Activated gamma-delta T cell treated with Interleukin-2 at 50 U/mL for 16 hours (primary cell): ENCODE measurements around the gene BFAR.
"Not testable (repeated sequence)": the region's sequence is repeated elsewhere in the genome, so short reads cannot be mapped to it uniquely, and the experiment has no call there.

ENCODE experiments used
- DNase-seq: peaks from one replicate; pipeline ENCODE4 v3.0.0-alpha.2; 2020

Gene BFAR

GRCh38 chr16:14636179-14636950 lies 3.6 kb downstream of the BFAR start:
- not testable (repeated sequence) for DNase-seq

DNA sequence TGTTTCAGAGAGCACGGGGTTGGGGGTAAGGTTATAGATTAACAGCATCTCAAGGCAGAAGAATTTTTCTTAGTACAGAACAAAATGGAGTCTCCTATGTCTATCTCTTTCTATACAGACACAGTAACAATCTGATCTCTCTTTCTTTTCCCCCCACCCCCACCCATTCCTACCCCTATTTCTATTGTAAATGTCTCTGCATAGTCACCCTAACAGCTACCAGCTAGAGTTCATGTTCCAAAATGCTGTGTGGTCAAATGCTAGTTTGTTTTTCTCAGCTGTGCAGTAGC lies 4.1 kb downstream of the BFAR start:
- DNase-seq: not testable (repeated sequence)

DNA sequence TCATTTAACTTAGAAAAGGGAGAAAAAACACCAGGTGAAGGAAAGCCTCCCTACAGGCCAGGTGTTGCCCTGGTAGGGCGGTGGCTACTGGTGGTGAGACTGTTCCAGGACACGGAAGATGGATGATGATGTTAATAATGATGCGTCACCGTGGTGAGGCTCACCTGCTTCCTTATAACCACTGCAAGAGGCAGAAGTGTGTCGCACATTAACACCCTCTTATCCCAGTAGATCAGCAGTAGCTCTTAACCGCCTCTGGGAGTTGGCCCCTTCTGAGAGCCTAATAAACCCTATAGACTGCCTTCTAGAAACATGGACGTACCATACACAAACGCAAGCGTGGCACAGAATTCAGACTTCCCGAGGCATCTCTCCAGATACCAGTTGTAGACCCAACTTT lies 7.8 kb downstream of the BFAR start:
- no peak for DNase-seq

GRCh38 chr16:14641206-14641605 lies 8.5 kb downstream of the BFAR start:
- no peak for DNase-seq

- DNase-seq: no peak
These were observed 9.2 kb downstream of the BFAR start for GRCh38 chr16:14641926-14642325.

DNA sequence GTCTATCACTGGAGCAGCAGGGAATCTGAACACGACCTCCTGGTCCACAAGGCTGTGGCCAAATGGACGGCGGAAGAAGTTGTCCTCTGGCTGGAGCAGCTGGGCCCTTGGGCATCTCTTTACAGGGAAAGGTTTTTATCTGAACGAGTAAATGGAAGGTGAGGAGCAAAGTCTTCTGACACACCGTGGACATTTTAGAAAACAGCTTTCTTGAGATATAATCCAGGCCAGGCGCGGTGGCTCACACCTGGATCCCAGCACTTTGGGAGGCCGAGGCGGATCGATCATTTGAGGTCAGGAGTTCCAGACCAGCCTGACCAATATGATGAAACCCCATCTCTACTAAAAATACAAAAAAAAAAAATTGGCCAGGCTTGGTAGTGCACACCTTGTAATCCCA lies 17.1 kb downstream of the BFAR start:
- DNase-seq: no peak

DNA sequence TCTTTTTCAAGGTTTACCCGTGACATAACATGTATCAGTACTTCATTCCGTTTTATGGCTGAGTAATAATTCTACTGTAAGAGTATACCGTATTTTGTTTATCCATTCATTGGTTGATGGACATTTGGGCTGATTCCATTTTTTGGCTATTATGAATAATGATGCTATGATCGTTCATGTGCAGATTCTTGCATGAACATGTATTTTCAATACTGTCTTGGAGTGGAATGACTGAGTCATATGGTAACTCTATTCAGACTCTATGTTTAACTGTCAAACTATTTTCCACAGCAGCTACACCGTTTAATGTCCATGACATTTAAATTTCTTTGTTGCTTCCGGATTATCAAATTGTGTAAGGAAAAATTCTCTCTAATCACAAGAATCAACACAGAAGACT lies 17.9 kb downstream of the BFAR start:
- DNase-seq: no peak

GRCh38 chr16:14652726-14653125 lies 20.0 kb downstream of the BFAR start:
- DNase-seq: no peak

- DNase-seq: no peak
These were observed 25.3 kb downstream of the BFAR start for GRCh38 chr16:14658063-14658462.

DNA sequence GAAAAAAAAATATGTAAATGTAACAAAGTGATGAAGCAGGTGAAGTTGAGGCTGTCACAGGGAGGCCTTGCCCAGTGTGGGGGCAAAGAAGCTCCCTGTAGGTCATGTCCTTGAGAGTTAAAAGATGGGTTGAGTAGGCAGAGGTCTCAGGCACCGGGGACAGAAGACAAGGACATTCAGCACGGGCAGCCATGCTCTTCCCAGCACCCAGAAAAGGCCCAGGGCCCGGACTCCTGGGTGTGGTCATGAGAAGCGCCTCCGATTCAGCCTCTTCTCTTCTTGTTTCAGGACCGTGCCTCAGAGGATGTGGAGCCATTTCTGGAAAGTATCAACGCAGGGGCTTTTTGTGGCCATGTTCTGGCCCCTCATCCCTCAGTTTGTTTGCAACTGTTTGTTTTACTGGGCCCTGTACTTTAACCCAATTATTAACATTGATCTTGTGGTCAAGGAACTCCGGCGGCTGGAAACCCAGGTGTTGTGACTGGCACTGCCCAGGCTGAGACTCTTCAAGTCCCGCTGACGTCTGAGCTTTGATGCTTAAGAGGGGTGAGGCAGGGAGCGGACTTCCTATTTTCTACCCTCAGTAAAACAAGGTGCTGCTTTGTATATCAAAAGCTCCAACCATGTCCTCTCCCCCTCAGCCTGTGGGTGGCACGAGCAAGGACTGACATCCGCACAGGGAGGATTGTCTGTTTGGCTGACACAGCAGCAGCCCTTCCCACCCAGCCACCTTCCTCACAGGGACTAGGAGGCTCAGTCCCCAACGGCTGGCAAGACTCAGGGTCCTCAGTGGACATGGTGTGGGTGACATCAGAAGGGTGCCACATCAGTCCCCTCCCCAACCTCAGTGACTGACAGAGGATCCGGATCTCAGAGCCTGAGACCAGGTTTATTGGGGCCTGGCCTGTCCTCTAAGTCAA lies 34.9 kb downstream of the BFAR start:
- no peak for DNase-seq

DNA sequence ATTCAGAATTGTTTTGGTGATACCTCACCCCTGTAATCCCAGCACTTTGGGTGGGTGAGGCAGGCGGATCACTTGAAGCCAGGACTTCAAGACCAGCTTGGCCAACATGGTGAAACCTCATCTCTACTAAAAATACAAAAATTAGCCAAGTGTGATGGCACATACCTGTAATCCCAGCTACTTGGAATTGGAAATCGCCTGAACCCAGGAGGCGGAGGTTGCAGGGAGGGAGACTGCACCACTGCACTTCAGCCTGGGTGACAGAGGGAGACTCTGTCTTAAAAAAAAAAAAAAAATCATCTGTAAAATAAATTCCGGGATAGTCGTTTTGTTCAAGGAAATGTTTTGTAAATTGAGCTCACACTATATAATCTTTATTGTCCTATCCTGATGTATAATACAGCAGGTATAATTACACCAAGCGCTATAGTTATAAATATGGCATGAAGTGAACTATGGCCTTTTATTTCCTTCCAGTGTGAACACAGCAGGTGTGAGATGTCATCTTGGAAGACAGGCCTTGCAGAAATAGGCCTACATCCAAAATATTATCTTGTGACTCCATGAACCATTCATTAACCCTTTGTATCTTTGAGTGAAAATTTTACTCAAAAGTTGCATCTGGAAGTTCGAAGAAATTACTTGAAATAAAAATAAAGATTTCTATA lies 35.9 kb downstream of the BFAR start:
- DNase-seq: no peak

- no peak for DNase-seq
These were observed 37.0 kb downstream of the BFAR start for GRCh38 chr16:14669776-14670175.

- no peak for DNase-seq
These were observed 39.7 kb downstream of the BFAR start for GRCh38 chr16:14672403-14672971.

DNA sequence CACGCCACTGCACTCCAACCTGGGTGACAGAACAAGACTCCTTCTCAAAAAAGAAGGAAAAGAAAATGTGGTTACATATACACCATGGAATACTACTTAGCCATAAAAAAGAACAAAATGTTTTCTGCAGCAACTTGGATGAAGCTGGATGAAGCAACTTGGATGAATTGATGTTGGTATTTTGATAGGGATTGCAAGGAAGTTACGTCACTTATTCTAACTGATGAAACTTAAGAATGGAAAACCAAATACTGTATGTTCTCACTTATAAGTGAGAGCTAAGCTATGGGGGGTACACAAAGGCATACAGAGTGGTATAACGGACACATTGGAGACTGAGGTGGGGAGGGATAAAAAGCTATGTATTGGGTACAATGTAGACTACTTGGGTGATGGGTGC lies 43.9 kb downstream of the BFAR start:
- DNase-seq: no peak

DNA sequence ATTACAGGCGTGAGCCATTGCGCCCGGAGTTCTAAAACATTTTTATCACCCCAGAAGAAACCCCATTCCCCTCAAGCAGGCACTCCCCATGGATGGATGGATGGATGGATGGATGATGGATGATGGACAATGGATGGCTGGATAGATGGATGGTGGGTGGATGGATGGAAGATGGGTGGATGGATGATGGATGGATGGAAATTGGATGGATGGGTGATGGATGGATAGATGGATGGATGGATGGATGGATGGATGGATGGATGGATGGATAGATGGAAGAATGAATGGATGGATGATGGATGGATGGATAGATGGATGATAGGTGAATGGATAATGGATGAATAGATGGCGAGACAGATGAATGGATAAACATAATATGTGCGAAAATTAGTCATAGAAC lies 44.9 kb downstream of the BFAR start:
- no peak for DNase-seq

DNA sequence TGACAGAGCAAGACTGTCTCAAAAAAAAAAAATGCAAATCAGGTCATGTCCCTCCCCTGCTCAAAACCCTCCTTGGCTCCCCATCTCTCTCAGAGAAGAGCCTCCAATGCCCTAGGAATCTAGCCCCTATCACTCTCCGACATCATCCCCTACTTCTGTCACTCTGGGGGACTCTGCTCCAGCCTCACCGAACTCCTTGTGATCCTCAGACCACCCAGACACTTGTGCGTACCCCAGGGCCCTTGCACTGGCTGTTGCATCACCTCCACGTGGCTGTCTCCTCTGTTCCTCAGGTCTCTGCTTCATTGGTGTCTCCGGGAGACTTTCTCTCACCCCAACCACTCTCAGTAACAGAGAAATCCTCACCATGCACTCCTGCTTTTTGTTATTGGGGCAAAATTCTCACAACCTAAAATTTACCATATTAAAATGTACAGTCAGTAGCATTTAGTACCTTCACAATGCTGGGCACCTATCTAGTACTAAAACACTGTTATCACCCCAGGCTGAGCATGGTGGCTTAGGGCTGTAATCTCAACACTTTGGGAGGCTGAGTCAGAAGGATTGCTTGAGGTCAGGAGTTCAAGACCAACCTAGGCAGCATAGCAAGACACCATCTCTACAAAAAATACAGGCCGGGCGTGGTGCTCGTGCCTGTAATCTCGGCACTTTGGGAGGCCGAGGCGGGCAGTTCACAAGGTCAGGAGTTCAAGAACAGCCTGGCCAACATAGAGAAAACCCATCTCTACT lies 46.2 kb downstream of the BFAR start:
- no peak for DNase-seq

GRCh38 chr16:14680396-14680795 lies 47.6 kb downstream of the BFAR start:
- DNase-seq: not testable (repeated sequence)

DNA sequence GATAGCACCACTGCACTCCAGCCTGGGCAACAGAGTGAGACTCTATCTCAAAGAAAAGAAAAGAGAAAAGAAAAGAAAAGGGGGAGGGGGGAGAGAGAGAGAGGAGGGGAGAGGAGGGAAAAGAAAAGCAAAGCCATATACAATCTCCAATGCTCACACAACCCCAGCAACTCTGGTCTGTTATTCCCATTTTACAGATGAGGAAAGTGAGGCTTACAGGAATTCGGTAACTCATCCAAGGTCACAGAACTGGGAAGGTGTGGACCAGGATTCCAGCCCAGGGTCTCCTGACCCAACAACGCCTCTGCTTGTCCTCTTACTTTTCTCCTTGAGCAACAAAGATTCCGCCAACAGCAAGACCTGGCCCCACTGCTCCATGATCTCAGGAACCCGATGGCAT lies 48.4 kb downstream of the BFAR start:
- DNase-seq: no peak

- DNase-seq: no peak
These were observed 49.4 kb downstream of the BFAR start for GRCh38 chr16:14682121-14682520.

DNA sequence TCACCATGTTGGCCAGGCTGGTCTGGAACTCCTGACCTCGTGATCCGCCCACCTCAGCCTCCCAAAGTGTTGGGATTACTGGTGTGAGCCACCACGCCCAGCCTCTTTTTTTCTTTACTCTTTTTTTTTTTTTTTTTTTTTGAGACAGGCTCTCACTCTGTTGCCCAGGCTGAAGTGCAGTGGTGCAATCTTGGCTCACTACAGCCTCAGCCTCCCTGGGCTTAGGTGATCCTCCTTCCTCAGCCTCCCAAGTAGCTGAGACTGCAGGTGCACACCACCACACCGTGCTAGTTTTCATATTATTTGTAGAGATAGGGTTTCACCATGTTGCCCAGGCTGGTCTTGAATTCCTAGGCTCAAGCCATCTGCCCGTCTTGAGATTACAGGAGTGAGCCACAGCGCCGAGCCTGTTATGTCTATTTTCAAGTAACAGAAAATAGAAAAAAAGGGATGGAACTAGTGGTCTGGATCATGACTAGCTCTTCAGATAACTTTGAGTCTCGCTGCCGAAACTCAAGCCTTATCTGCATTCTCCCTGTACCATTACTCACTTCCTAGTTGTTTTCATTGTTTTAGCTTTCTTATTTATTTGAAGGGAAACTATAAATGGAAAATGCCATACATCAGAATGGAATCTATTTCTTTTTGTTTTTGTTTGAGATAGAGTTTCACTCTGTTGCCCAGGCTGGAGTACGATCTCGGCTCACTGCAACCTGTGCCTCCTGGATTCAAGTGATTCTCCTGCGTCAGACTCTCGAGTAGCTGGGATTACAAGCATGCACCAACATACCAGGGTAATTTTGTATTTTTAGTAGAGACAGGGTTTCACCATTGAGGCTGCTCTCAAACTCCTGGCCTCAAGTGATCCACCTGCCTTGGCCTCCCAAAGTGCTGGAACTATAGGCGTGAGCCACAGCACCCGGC lies 53.4 kb downstream of the BFAR start:
- DNase-seq: not testable (repeated sequence)

GRCh38 chr16:14694129-14694528 lies 61.4 kb downstream of the BFAR start, which contains the start of gene PLA2G10:
Gene PLA2G10, minus strand, starts transcription at chr16:14694308. Its CDS starts 79 bp downstream, at chr16:14694229.
- DNase-seq: not testable (repeated sequence)
